Cardiac fibroblast (primary cell): ENCODE data around the gene ZNF629.

Experiments used
- DNase-seq, 2 donors: peaks; one replicate each; pipeline versions ENCODE4 v3.0.0 to v3.0.0-alpha.2; 2010; ENCODE audit warnings: low read depth in 2 of 2
- H3K4me3 ChIP-seq, 2 donors: replicated peaks in 1 of 2; 1 replicate in 1 of 2; 2 replicates in 1 of 2; pipeline ENCODE4 v1.5.1; 2011; ENCODE audit warnings: low read depth in 2 of 2, low read length in 2 of 2, mild to moderate bottlenecking in 2 of 2, moderate library complexity in 1 of 2
- TF ChIP-seq, protein P1 (sequence below): IDR thresholded peaks from one replicate; pipeline ENCODE4 v1.5.1; 2011; ENCODE audit warnings: low read depth, mild to moderate bottlenecking, low read length, inconsistent platforms

Gene ZNF629

DNA sequence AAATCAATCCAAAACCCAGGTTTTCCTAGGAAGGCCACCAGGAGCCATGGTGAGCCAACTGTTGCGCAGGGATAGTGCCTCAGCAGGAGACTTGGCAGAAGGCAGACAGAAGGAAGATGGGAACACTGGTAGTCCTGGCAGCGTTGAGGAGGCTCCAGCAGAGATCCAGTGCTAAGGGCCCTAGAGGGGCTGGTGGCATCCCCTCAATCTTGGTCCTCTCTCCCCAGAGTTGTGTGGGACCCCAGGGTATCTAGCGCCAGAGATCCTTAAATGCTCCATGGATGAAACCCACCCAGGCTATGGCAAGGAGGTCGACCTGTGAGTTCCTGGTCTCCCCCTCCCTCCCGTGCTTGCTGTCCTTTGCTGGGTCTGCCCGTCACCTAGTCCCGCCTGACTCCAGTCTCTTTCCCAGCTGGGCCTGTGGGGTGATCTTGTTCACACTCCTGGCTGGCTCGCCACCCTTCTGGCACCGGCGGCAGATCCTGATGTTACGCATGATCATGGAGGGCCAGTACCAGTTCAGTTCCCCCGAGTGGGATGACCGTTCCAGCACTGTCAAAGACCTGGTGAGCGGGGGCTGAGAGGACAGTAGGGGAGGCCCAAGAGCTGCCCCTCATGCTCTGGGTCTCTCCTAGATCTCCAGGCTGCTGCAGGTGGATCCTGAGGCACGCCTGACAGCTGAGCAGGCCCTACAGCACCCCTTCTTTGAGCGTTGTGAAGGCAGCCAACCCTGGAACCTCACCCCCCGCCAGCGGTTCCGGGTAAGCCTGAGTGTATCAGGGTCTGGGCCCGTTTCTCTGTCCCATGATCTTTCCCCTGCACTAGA is 30.8 kb downstream of the ZNF629 start:
- TF ChIP-seq, protein P1, sequence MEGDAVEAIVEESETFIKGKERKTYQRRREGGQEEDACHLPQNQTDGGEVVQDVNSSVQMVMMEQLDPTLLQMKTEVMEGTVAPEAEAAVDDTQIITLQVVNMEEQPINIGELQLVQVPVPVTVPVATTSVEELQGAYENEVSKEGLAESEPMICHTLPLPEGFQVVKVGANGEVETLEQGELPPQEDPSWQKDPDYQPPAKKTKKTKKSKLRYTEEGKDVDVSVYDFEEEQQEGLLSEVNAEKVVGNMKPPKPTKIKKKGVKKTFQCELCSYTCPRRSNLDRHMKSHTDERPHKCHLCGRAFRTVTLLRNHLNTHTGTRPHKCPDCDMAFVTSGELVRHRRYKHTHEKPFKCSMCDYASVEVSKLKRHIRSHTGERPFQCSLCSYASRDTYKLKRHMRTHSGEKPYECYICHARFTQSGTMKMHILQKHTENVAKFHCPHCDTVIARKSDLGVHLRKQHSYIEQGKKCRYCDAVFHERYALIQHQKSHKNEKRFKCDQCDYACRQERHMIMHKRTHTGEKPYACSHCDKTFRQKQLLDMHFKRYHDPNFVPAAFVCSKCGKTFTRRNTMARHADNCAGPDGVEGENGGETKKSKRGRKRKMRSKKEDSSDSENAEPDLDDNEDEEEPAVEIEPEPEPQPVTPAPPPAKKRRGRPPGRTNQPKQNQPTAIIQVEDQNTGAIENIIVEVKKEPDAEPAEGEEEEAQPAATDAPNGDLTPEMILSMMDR = no peak
- DNase-seq = no peak
- no peak overlapping the region for H3K4me3 ChIP-seq

DNA sequence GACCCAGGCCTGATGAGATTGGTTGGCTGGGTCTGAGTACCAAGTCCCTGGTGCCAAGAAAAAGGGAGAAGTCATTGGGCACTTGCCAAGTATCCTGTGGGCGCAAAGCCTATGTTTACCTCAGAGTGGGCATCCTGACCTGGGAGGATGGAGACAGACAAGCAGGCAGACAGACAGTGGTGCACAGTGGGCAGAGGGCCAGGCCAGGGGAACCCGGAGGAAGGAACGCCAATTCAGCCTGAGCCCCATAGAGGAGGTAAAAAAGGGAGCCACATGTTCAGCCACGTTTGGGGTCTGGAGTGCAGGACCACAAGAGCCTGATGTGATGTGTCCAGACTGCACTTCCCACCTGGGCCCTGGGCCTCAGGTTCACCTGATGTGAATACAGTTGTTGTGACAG is 33.4 kb downstream of the ZNF629 start:
- DNase-seq = no peak
- H3K4me3 ChIP-seq = no peak overlapping the region
- TF ChIP-seq, protein P1 = no peak

DNA sequence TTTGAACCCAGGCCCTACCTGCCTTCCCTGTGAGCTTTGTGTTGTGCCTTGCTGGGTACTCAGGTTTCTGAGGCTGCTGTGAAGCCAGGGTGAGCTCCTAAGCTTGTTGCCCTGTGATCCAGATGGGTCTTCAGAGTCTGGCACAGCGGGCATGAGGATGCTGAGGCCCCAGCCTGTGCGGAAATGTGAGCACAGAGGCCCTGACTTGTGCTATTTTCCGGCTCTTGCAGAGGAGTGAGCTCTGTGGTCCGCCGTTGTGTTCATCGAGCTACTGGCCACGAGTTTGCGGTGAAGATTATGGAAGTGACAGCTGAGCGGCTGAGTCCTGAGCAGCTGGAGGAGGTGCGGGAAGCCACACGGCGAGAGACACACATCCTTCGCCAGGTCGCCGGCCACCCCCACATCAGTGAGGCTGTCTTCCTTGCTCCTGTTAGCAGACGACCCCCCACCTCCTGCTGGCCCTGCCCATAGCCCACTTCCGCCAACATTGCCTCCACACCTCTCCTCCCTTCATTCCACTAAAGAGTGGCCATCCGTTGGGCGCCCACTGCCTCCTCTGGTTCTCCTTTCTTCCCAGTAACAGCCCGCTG is 36.0 kb downstream of the ZNF629 start:
- no peak overlapping the region for H3K4me3 ChIP-seq
- TF ChIP-seq, protein P1 = no peak
- DNase-seq = no peak

DNA sequence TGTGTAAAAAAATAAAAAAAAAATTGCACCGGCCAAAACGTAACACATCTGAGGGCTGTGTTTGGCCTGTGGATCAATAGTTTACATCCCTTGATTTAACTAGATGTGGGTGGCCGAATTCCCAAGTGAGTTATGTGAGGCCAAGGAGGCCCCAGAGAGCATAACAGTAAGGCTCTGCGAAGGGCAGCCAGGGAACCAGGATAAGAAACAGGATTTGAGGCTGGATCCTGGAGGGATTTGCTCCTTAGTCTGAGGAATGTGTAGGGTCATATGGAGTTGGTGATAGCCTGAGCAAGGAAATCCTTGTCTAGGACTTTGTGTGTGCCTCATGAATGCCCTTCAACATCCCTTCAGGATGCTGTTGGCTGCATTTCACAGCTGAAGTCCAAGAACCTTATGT is 36.8 kb downstream of the ZNF629 start:
- TF ChIP-seq, protein P1 = no peak
- no peak for DNase-seq
- H3K4me3 ChIP-seq = no peak overlapping the region

DNA sequence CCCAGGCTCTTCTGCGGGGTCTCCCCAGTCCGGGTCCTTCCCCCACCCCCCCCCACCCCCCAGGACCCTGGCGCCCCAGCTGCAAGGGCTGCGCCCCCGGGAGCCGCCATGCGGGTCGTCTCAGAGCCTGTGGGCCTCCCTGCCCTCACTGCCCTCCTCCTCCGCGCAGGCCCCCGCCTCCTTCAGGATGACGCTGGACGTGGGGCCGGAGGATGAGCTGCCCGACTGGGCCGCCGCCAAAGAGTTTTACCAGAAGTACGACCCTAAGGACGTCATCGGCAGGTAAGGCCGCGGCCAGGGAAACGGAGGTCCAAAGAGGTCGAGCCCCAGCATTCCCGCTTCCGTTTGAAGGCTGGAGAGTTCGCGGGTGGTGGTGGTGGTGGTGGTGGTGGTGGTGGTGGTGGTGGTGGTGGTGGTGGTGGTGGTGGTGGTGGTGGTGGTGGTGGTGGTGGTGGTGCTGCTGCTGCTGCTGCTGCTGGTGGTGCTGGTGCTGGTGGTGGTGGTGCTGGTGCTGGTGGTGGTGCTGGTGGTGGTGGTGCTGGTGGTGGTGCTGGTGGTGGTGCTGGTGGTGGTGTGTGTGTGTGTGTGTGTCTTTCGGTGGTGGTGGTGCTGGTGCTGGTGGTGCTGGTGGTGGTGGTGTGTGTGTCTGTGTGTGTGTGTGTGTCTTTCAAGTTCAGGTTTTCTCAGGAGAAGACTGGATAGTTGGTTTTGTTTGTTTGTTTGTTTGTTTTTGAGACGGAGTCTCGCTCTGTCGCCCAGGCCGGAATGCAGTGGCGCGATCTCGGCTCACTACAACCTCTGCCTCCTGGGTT is 38.2 kb downstream of the ZNF629 start:
- TF ChIP-seq, protein P1 = no peak
- peak overlapping the region; percentile 83 to 94 for H3K4me3 ChIP-seq
- peak; percentile 47 to 62 for DNase-seq

DNA sequence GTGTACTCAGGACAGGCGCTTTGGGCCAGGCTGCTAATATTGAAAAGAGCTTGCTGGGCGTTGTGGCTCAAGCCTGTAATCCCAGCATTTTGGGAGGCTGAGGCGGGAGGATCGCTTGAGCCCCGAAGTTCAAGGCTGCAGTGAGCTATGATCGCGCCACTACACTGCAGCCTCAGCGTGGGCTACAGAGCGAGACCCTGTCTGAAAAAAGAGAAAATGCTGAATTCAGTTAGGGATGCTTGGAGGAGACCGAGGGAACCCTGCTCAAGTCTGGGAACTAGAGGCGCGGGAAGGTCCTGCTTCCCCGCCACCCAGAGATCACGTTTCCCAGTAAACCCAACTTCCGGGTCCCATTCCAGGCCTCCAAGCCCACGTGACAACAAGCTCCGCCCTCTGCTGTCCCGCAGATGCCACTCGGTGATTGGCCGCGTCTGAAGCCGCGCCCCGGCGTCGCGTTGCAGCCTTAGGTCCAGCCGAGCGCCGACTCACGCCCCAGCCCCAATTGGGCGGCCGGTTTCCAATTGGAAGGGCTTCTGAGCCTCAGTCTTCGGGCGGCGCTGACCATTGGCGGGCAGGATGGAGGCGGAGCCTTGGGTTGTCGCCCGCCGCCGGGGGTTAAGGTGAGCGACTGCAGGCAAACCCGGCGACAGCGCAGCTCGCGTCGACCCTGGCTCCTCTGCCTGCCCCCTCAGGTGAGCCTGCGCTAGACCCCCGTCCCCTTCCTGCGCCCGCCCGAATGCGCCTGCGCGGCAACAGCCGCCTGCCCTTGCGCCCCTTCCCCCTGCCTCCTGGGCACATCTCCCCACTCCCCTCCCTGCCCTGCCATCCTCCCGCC is 39.0 kb downstream of the ZNF629 start, which contains the start of gene PHKG2:
TSS of gene PHKG2 (plus strand) at position 627 of the 835 bp plus-strand sequence. CDS start 396 bp downstream, outside the sequence.
- peak within 1 kb of the TSS; percentile 83 to 94 for H3K4me3 ChIP-seq
- DNase-seq = peak; percentile 99
- TF ChIP-seq, protein P1 = no peak
